Smooth muscle cell (in vitro differentiated cells): Measurements from ENCODE around the gene SNX10. TPM values are rescaled to one million over a fixed set of nuclear protein-coding genes. Genes with fewer than 3 reads are reported as not detected.

Experiments
- DNase-seq: peaks from one replicate; lab custom pipeline; 2025; ENCODE audit not compliant: unreplicated experiment; lab: John Stamatoyannopoulos, UW
- H2AFZ ChIP-seq: fragments of 200-600 bp; sonication (generic); 2 replicates; pipeline ENCODE4 v1.6.0; 2016; ENCODE audit warnings: antibody characterized with exemption, low read depth, mild to moderate bottlenecking
- H3F3A ChIP-seq: fragments of 200-600 bp; sonication (generic); 2 replicates; pipeline ENCODE4 v1.6.0; 2017; ENCODE audit warnings: antibody characterized with exemption, low read depth
- H3K27ac ChIP-seq: fragments of 200-600 bp; sonication (generic); 2 replicates; pipeline ENCODE4 v1.5.1; 2016; ENCODE audit warnings: low read depth, mild to moderate bottlenecking
- H3K27me3 ChIP-seq: fragments of 200-600 bp; sonication (generic); 2 replicates; pipeline ENCODE4 v1.6.1; 2016; ENCODE audit warnings: low read depth, mild to moderate bottlenecking
- H3K36me3 ChIP-seq: fragments of 200-600 bp; sonication (generic); 2 replicates; pipeline ENCODE4 v1.5.1; 2016; ENCODE audit warnings: low read depth
- H3K4me1 ChIP-seq: fragments of 200-600 bp; sonication (generic); 2 replicates; pipeline ENCODE4 v1.5.1; 2016; ENCODE audit warnings: low read depth
- H3K4me2 ChIP-seq: fragments of 200-600 bp; sonication (generic); 2 replicates; pipeline ENCODE4 v1.6.0; 2016; ENCODE audit warnings: mild to moderate bottlenecking
- H3K4me3 ChIP-seq: fragments of 200-600 bp; sonication (generic); 2 replicates; pipeline ENCODE4 v1.5.1; 2016; ENCODE audit warnings: mild to moderate bottlenecking
- H3K79me2 ChIP-seq: fragments of 200-600 bp; sonication (generic); 2 replicates; pipeline ENCODE4 v1.6.0; 2016; ENCODE audit warnings: low read depth, mild to moderate bottlenecking
- H3K9ac ChIP-seq: fragments of 200-600 bp; sonication (generic); 2 replicates; pipeline ENCODE4 v1.6.0; 2016; ENCODE audit warnings: low read depth
- H3K9me3 ChIP-seq: fragments of 200-600 bp; sonication (generic); replicated peaks from 2 replicates; pipeline ENCODE4 v1.5.1; 2016; ENCODE audit warnings: low read depth
- H4K20me1 ChIP-seq: fragments of 200-600 bp; sonication (generic); 2 replicates; pipeline ENCODE4 v1.6.0; 2016; ENCODE audit warnings: low read depth
- WGBS: methylation state at CpG from one replicate; pipeline ENCODE4 v1.1.7; 2016; ENCODE audit warnings: low lambda C conversion rate; 5-methylcytosine and 5-hydroxymethylcytosine counted together
- polyA plus RNA-seq: library from polyadenylated mRNA; unstranded; fragments of >200 nt; fragmentation: Nextera tagmentation; extraction: Ambion mirVana; gene quantifications from 2 replicates; pipeline ENCODE4 v1.2.1, GENCODE V29; 2016
- total RNA-seq: library from RNA; depleted of rRNA; stranded (reverse); fragments of >200 nt; gene quantifications from 2 replicates; pipeline ENCODE4 v1.2.3, GENCODE V29; 2014
- TF ChIP-seq, protein P1 (sequence below): fragments of 200-600 bp; sonication (generic); IDR thresholded peaks from 2 replicates; pipeline ENCODE4 v1.5.1; 2017; ENCODE audit warnings: borderline replicate concordance, mild to moderate bottlenecking, antibody characterized with exemption; ENCODE audit not compliant: insufficient read depth, poor library complexity, severe bottlenecking

Gene SNX10
- total and polyA plus RNA-seq, 2 experiments from 2014 or later, result 1.1 to 2.2 TPM

DNA sequence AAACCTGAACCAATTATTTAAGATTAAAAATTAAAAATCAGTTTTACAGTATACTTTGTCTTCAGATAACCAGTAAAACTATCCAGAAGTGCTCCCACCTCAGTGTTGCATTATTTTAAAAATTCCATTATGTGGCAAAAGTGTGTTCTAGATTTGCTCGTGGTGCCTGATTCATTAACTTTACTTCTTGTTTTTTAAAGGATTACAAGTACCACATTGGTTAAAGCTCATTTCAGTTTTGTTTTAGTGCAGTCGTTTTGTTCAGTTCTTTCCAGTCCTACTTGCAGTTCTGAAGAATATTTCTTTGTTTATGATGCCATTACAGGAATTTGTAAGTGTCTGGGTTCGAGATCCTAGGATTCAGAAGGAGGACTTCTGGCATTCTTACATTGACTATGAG lies 69.0 kb downstream of the SNX10 start:
- Histone ChIP-seq H3K9me3 (no peaks in the 10 kb centered on the region), H3K4me1 (no peaks in the 10 kb centered on the region), H3K27me3 (no peaks in the 10 kb centered on the region), H3K9ac (no peak overlapping the region), H3K4me2 (no peak overlapping the region), H3F3A (peaks cover 1% of the 10 kb centered on the region), H3K79me2 (no peaks in the 10 kb centered on the region), H3K36me3 (no peaks in the 10 kb centered on the region), H4K20me1 (no peaks in the 10 kb centered on the region), H3K27ac (no peak overlapping the region), H3K4me3 (no peak overlapping the region), H2AFZ (no peak overlapping the region)
- TF ChIP-seq, protein P1, sequence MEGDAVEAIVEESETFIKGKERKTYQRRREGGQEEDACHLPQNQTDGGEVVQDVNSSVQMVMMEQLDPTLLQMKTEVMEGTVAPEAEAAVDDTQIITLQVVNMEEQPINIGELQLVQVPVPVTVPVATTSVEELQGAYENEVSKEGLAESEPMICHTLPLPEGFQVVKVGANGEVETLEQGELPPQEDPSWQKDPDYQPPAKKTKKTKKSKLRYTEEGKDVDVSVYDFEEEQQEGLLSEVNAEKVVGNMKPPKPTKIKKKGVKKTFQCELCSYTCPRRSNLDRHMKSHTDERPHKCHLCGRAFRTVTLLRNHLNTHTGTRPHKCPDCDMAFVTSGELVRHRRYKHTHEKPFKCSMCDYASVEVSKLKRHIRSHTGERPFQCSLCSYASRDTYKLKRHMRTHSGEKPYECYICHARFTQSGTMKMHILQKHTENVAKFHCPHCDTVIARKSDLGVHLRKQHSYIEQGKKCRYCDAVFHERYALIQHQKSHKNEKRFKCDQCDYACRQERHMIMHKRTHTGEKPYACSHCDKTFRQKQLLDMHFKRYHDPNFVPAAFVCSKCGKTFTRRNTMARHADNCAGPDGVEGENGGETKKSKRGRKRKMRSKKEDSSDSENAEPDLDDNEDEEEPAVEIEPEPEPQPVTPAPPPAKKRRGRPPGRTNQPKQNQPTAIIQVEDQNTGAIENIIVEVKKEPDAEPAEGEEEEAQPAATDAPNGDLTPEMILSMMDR, result no peak
- no peak for DNase-seq
- 82% methylated on average over 3 of the region's 3 CpGs for WGBS

DNA sequence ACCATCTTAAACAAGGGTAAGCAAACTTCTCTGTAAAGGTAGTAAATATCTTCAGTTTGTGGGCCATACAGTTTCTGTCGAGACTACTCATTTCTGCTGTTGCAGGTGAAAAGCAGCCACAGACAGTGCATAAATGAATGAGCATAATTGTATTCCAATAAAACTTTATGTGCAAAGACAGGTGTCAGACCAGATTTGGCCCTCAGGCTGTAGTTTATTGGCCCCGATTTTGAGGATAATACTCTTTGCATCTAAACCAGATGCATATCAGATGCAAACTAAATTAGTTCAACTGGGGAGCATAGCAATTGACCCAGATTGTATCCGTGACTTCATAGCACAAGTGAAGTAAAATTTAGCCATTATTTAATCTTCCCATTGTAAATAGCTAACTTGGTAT lies 70.0 kb downstream of the SNX10 start:
- TF ChIP-seq, protein P1, result no peak
- no peaks in the 10 kb centered on the region for H3K9me3 ChIP-seq
- H3F3A ChIP-seq, result peaks cover 3% of the 10 kb centered on the region
- no peak overlapping the region for H3K9ac ChIP-seq
- no peak overlapping the region for H3K4me2 ChIP-seq
- no peak overlapping the region for H3K27ac ChIP-seq
- H3K36me3 ChIP-seq, result no peaks in the 10 kb centered on the region
- DNase-seq, result no peak
- WGBS, result 86% methylated on average over 3 of the region's 3 CpGs
- no peaks in the 10 kb centered on the region for H3K79me2 ChIP-seq
- no peaks in the 10 kb centered on the region for H3K27me3 ChIP-seq
- no peak overlapping the region for H3K4me3 ChIP-seq
- no peaks in the 10 kb centered on the region for H3K4me1 ChIP-seq
- no peak overlapping the region for H2AFZ ChIP-seq
- no peaks in the 10 kb centered on the region for H4K20me1 ChIP-seq

DNA sequence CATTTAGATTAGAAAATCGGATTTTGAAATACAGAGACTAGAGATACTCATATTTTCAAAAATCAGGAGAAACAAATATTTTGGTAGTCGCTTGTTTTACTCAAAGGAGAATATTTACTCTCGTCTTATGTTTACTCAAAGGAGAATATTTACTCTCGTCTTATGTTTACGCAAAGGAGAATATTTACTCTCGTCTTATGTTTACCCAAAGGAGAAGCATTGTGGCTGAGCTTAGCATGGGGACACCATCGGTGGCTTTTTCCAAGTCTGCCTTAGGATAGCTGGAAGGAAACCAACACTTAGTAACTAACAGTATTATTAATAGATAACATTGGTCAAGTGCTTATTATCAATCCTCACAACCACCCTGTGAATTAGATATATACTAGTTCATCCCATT lies 71.8 kb downstream of the SNX10 start:
- H3K9me3 ChIP-seq, result no peaks in the 10 kb centered on the region
- WGBS, result 89% methylated on average over 7 of the region's 7 CpGs
- DNase-seq, result no peak
- no peak overlapping the region for H3K9ac ChIP-seq
- H3K79me2 ChIP-seq, result no peaks in the 10 kb centered on the region
- no peak overlapping the region for H3K4me3 ChIP-seq
- H2AFZ ChIP-seq, result no peak overlapping the region
- H4K20me1 ChIP-seq, result no peaks in the 10 kb centered on the region
- H3K4me1 ChIP-seq, result no peaks in the 10 kb centered on the region
- TF ChIP-seq, protein P1, result no peak
- H3F3A ChIP-seq, result peaks cover 3% of the 10 kb centered on the region
- no peak overlapping the region for H3K4me2 ChIP-seq
- no peaks in the 10 kb centered on the region for H3K36me3 ChIP-seq
- H3K27me3 ChIP-seq, result no peaks in the 10 kb centered on the region
- no peak overlapping the region for H3K27ac ChIP-seq

DNA sequence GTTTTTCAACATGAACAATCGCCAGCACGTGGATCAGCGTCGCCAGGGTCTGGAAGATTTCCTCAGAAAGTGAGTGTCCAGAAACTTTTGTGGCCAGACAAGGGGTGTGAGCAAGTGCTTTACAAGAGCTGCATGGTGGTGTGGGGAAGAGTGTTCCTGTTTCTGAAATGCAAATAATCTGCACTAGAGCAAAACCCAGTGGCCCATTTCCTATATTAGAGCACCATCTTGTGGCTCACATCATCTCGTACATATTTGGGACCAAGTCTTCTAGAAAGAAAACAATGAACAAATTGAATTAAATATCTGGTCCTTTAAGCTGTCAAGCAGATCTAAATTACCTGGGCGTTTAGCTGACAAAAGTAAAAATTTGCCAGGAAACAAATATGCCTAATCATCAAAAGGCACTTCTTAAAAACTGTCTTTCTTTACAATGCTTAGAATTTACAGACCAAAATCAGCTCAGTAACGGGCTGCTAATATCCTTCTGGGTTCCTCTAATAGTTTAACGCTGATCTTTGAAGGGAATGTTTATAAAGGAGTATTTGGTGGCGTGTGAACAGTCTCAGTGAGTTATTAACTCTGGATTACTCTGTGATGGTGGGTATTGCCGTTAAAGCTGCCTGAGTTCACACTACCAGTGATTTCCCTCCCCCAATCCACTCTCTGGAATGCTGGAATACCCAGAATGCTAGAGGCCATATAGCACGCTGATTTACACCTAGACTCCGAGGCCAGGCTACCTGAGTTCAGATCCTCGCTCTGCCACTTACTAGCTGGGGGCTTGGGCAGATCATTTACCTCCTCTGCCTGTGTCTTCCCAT lies 73.6 kb downstream of the SNX10 start:
- H3K4me2 ChIP-seq, result peak overlapping the region; percentile 83
- no peaks in the 10 kb centered on the region for H3K27me3 ChIP-seq
- no peaks in the 10 kb centered on the region for H4K20me1 ChIP-seq
- 26% methylated on average over 13 of the region's 13 CpGs for WGBS
- H3K79me2 ChIP-seq, result no peaks in the 10 kb centered on the region
- TF ChIP-seq, protein P1, result peak; percentile 85
- H3K36me3 ChIP-seq, result no peaks in the 10 kb centered on the region
- no peaks in the 10 kb centered on the region for H3K9me3 ChIP-seq
- peaks cover 3% of the 10 kb centered on the region for H3F3A ChIP-seq
- no peak overlapping the region for H3K9ac ChIP-seq
- H2AFZ ChIP-seq, result peak overlapping the region; percentile 93
- H3K27ac ChIP-seq, result peak overlapping the region; percentile 21
- H3K4me3 ChIP-seq, result peak overlapping the region; percentile 40
- DNase-seq, result no peak
- H3K4me1 ChIP-seq, result no peaks in the 10 kb centered on the region
